ENCODE data around the gene MEF2C. TPM values are rescaled to one million over a fixed set of nuclear protein-coding genes. Genes with fewer than 3 reads are reported as not detected.

Gene MEF2C
- polyA plus RNA-seq, 3 donors, result 32.0 to 89.3 (median 88.3) TPM

DNA sequence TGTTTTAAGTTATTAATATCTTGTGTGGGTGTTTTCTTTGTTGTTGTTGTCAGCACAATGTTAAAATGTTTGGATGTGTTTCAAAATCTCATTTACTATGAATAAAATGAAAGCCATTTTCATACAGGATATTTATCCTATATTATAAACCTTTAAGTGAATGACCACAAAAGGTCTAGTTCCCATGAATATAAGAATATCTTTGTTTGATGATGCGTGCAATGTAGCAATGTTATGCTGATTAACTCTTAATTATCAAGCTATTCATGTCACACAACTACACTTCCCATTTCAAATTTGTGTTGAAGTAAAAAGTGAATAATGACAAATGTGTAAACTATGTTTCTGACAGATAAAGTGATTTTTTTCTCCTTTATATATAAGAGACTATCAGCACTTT lies 59.8 kb downstream of the MEF2C start:
- H4K20me1 ChIP-seq (ENCODE audit: insufficient read depth, low read length), result peaks cover 8% of the 10 kb centered on the region
- intact Hi-C loops (cut with micrococcal nuclease), result loop anchor here in 1 of 2 donors (10.0 kb wide), 2 partner anchors 58 to 88 kb away; no protein-coding TSS in a partner anchor
- WGBS (ENCODE audit: insufficient coverage), result no CpG with 5 or more reads among the region's 1 CpG
- no peaks in the 10 kb centered on the region for H3K27me3 ChIP-seq (ENCODE audit: control insufficient read depth in 2 of 2, insufficient read depth in 2 of 2, low read length in 2 of 2)
- no peak overlapping the region for H3K27ac ChIP-seq (ENCODE audit: low read depth in 1 of 2, low read length in 2 of 2)
- no peak overlapping the region for H2AFZ ChIP-seq (ENCODE audit: insufficient read depth, low read depth, low read length, poor library complexity, severe bottlenecking)
- H3K4me3 ChIP-seq (replicated peaks in 1 of 3; ENCODE audit: low read depth in 2 of 3, low read length in 3 of 3), result no peak overlapping the region
- peaks cover 72% of the 10 kb centered on the region for H3K79me2 ChIP-seq (ENCODE audit: insufficient read depth, low read length)
- Mint-ChIP-seq H3K4me1 (peaks cover 50% of the 10 kb centered on the region), H3K27me3 (ENCODE audit: low read depth in 3 of 3) (no peaks in the 10 kb centered on the region), H3K27ac (peak overlapping the region in 3 of 7 donors; percentile 5 to 58 (median 30)), H3K9me3 (no peaks in the 10 kb centered on the region), H3K36me3 (peaks cover 25 to 38% of the 10 kb centered on the region in 2 donors), H3K4me3 (no peak overlapping the region)
- peaks cover 26 to 43% of the 10 kb centered on the region in 2 donors for H3K36me3 ChIP-seq (replicated peaks in 1 of 2; ENCODE audit: control insufficient read depth in 1 of 2, insufficient read depth in 2 of 2, low read length in 2 of 2)
- H3K4me1 ChIP-seq (ENCODE audit: control insufficient read depth in 1 of 2, insufficient read depth in 2 of 2, low read length in 2 of 2), result peaks cover 38 to 56% of the 10 kb centered on the region in 2 donors
- H3K9ac ChIP-seq (ENCODE audit: insufficient read depth, low read length, poor library complexity, severe bottlenecking), result no peak overlapping the region
- TF ChIP-seq, protein P1, sequence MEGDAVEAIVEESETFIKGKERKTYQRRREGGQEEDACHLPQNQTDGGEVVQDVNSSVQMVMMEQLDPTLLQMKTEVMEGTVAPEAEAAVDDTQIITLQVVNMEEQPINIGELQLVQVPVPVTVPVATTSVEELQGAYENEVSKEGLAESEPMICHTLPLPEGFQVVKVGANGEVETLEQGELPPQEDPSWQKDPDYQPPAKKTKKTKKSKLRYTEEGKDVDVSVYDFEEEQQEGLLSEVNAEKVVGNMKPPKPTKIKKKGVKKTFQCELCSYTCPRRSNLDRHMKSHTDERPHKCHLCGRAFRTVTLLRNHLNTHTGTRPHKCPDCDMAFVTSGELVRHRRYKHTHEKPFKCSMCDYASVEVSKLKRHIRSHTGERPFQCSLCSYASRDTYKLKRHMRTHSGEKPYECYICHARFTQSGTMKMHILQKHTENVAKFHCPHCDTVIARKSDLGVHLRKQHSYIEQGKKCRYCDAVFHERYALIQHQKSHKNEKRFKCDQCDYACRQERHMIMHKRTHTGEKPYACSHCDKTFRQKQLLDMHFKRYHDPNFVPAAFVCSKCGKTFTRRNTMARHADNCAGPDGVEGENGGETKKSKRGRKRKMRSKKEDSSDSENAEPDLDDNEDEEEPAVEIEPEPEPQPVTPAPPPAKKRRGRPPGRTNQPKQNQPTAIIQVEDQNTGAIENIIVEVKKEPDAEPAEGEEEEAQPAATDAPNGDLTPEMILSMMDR (IDR thresholded peaks at IDR 0.05), result no peak
- peak in 1 of 3 donors; percentile 27 for DNase-seq
- no peak overlapping the region for H3K4me2 ChIP-seq (replicated peaks; ENCODE audit: extremely low read depth, low read length, poor library complexity, severe bottlenecking)
- H3K9me3 ChIP-seq (replicated peaks in 1 of 2; ENCODE audit: control insufficient read depth in 1 of 2, insufficient read depth in 1 of 2, low read length in 2 of 2), result no peaks in the 10 kb centered on the region

DNA sequence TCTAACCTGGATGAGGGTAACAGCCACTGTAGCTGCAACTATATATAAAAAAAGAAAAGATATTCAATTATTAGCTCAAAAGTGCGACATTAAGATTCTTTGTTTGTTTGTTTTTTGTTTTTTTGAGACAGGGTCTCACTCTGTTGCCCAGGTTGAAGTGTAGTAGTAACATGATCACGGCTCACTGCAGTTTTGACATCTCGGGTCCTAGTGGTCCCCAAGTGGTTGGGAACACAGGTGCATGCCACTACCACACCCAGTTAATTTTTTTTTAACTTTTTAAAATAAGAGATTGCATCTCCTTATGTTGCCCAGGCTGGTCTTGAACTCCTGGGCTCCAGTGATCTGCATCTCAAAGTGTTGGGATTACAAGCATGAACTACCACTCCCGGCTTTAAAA lies 61.8 kb downstream of the MEF2C start:
- DNase-seq, result no peak
- H3K4me3 Mint-ChIP-seq, result no peak overlapping the region
- peaks cover 31% of the 10 kb centered on the region for H3K4me1 Mint-ChIP-seq
- no peak overlapping the region for H3K4me2 ChIP-seq (replicated peaks; ENCODE audit: extremely low read depth, low read length, poor library complexity, severe bottlenecking)
- peaks cover 29 to 48% of the 10 kb centered on the region in 2 donors for H3K36me3 ChIP-seq (replicated peaks in 1 of 2; ENCODE audit: control insufficient read depth in 1 of 2, insufficient read depth in 2 of 2, low read length in 2 of 2)
- TF ChIP-seq, protein P1 (IDR thresholded peaks at IDR 0.05), result no peak
- peaks cover 80% of the 10 kb centered on the region for H3K79me2 ChIP-seq (ENCODE audit: insufficient read depth, low read length)
- H3K27me3 ChIP-seq (ENCODE audit: control insufficient read depth in 2 of 2, insufficient read depth in 2 of 2, low read length in 2 of 2), result no peaks in the 10 kb centered on the region
- peaks cover 24 to 35% of the 10 kb centered on the region in 2 donors for H3K4me1 ChIP-seq (ENCODE audit: control insufficient read depth in 1 of 2, insufficient read depth in 2 of 2, low read length in 2 of 2)
- H3K4me3 ChIP-seq (replicated peaks in 1 of 3; ENCODE audit: low read depth in 2 of 3, low read length in 3 of 3), result no peak overlapping the region
- no CpG with 5 or more reads among the region's 4 CpGs for WGBS (ENCODE audit: insufficient coverage)
- H3K9me3 Mint-ChIP-seq, result no peaks in the 10 kb centered on the region
- H3K27ac Mint-ChIP-seq, result no peak overlapping the region
- H3K36me3 Mint-ChIP-seq, result peaks cover 30 to 43% of the 10 kb centered on the region in 2 donors
- intact Hi-C loops (cut with micrococcal nuclease), result loop anchor here in 1 of 2 donors (10.0 kb wide), 2 partner anchors 56 to 86 kb away; no protein-coding TSS in a partner anchor
- H3K9me3 ChIP-seq (replicated peaks in 1 of 2; ENCODE audit: control insufficient read depth in 1 of 2, insufficient read depth in 1 of 2, low read length in 2 of 2), result no peaks in the 10 kb centered on the region
- no peak overlapping the region for H3K27ac ChIP-seq (ENCODE audit: low read depth in 1 of 2, low read length in 2 of 2)
- H4K20me1 ChIP-seq (ENCODE audit: insufficient read depth, low read length), result peaks cover 12% of the 10 kb centered on the region
- no peak overlapping the region for H3K9ac ChIP-seq (ENCODE audit: insufficient read depth, low read length, poor library complexity, severe bottlenecking)
- H3K27me3 Mint-ChIP-seq (ENCODE audit: low read depth in 3 of 3), result no peaks in the 10 kb centered on the region
- no peak overlapping the region for H2AFZ ChIP-seq (ENCODE audit: insufficient read depth, low read depth, low read length, poor library complexity, severe bottlenecking)

Data from CD14-positive monocyte (primary cell).